Esophagus squamous epithelium (tissue), 4 donors: Measurements from ENCODE around the gene LMO2.

Experiments used
- POLR2A ChIP-seq, 4 donors: fragments of 450-650 bp; IDR thresholded peaks; one replicate each; pipeline ENCODE4 v1.6.1; 2017; ENCODE audit warnings: antibody characterized with exemption in 4 of 4, mild to moderate bottlenecking in 4 of 4, moderate library complexity in 3 of 4
- TF ChIP-seq, protein P1 (sequence below), 6 experiments: fragments of 450-650 bp in 4 of 6; fragments of 200-600 bp in 2 of 6; sonication (generic) in 2 of 6; IDR thresholded peaks; one replicate each; pipeline ENCODE4 v1.5.1; 2016 to 2019; ENCODE audit warnings: antibody characterized with exemption in 6 of 6, mild to moderate bottlenecking in 4 of 6, moderate library complexity in 4 of 6

DNA sequence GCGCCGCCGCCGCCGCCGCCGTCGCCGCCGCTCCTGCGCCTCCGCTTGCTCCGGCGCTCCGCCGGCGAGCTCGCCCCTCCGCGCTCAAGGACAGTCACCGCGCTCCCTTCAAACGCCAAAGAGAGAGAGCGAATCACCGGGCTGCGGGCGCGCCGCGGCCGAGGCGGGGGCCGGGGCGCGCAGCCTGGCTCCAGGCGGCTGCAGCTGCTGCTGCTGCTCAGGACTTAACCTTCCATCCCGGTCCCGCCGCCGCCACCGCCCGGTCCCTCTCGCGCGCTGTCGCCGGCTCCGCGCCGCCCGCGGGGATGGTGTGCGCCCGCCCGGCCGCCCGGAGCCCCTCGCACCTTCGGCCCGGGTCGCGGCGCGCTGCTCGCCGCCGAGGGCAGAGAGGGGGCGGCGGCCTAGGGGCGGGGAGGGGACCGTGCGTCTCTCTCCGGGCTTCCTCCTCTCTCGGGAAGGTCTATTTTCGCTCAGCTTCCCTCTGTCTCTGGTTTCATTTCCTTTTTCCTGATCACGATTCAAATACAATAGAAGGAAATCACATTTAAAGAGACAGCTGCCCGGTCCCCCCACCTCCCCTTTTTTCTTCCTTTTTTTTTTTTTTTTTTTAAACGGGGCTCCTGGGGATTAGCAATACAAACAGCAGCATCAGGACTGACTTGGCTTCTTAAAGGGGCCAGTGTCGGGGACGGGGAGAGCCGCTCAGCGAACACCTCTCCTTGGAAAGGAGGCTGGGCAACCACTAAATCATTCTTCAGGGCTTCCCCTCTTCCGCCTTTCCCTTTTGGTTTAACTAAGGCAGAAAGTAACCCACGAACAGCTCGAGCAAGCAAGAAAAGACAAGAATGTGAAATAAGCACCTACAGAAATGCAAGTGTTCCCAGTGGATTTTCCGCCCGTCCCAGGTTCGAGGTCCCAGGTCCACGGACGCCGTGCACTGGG is 22.1 kb downstream of the LMO2 start:
- TF ChIP-seq, protein P1, sequence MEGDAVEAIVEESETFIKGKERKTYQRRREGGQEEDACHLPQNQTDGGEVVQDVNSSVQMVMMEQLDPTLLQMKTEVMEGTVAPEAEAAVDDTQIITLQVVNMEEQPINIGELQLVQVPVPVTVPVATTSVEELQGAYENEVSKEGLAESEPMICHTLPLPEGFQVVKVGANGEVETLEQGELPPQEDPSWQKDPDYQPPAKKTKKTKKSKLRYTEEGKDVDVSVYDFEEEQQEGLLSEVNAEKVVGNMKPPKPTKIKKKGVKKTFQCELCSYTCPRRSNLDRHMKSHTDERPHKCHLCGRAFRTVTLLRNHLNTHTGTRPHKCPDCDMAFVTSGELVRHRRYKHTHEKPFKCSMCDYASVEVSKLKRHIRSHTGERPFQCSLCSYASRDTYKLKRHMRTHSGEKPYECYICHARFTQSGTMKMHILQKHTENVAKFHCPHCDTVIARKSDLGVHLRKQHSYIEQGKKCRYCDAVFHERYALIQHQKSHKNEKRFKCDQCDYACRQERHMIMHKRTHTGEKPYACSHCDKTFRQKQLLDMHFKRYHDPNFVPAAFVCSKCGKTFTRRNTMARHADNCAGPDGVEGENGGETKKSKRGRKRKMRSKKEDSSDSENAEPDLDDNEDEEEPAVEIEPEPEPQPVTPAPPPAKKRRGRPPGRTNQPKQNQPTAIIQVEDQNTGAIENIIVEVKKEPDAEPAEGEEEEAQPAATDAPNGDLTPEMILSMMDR (IDR thresholded peaks at IDR 0.05), result no peak
- no peak for TF ChIP-seq POLR2A (IDR thresholded peaks at IDR 0.05)
